Activated CD4-positive, alpha-beta T cell treated with anti-CD3 and anti-CD28 coated beads, Interleukin-2, amount 50 U/mL, for 48 hours (primary cell): ENCODE measurements around the gene RORC.
A peak's percentile ranks its signal among the peaks of the same experiment; 100 is the strongest.
"Not testable (repeated sequence)": the region's sequence is repeated elsewhere in the genome, so short reads cannot be mapped to it uniquely, and the experiment has no call there.

Source experiments
- DNase-seq, 2 experiments: peaks; one replicate each; pipeline ENCODE4 v3.0.0-alpha.2; 2020

Gene RORC

GRCh38 chr1:151769270-151769669 lies 62.3 kb downstream of the RORC start:
- not testable (repeated sequence) for DNase-seq

GRCh38 chr1:151768351-151769066 lies 63.1 kb downstream of the RORC start:
- not testable (repeated sequence) for DNase-seq

GRCh38 chr1:151763990-151764389 lies 67.6 kb downstream of the RORC start:
- no peak for DNase-seq

GRCh38 chr1:151762941-151763921 lies 68.4 kb downstream of the RORC start, which contains the start of gene MRPL9:
Gene MRPL9 (minus strand): TSS chr1:151763496. CDS start chr1:151763479, 17 bp downstream.
- DNase-seq, result peak; percentile 85 to 89

- no peak for DNase-seq
These were observed 70.8 kb downstream of the RORC start for GRCh38 chr1:151760597-151761385.

GRCh38 chr1:151759241-151759640 lies 72.4 kb downstream of the RORC start:
- DNase-seq, result no peak

GRCh38 chr1:151756291-151756690 lies 75.3 kb downstream of the RORC start:
- no peak for DNase-seq
